Activated CD4-positive, alpha-beta T cell treated with anti-CD3 and anti-CD28 coated beads, Interleukin-2, amount 50 U/mL, for 24 hours (primary cell): Measurements from ENCODE around the gene TFR2.
A peak's percentile ranks its signal among the peaks of the same experiment; 100 is the strongest.
"Not testable (repeated sequence)": the region's sequence is repeated elsewhere in the genome, so short reads cannot be mapped to it uniquely, and the experiment has no call there.

Experiments used
- DNase-seq, 2 donors: peaks; one replicate each; pipeline ENCODE4 v3.0.0-alpha.2; 2020; ENCODE audit warnings: low read depth in 1 of 2, low spot score in 1 of 2

TFR2 gene

DNA sequence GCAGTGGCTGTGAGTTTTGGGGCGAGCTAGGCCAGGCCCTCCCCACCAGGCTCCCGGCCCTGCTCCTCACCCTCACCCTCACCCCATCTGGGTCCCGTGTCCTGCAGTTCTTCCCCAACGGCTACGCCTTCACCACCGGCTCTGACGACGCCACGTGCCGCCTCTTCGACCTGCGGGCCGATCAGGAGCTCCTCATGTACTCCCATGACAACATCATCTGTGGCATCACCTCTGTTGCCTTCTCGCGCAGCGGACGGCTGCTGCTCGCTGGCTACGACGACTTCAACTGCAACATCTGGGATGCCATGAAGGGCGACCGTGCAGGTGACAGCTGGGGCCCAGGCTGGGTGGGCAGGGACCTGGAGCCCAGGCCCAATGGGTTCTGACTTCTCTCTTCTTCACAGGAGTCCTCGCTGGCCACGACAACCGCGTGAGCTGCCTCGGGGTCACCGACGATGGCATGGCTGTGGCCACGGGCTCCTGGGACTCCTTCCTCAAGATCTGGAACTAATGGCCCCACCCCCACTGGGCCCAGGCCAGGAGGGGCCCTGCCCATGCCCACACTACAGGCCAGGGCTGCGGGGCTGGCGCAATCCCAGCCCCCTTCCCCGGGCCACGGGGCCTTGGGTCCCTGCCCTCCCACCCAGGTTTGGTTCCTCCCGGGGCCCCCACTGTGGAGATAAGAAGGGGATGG lies 37.1 kb upstream of the TFR2 start:
- no peak for DNase-seq

DNA sequence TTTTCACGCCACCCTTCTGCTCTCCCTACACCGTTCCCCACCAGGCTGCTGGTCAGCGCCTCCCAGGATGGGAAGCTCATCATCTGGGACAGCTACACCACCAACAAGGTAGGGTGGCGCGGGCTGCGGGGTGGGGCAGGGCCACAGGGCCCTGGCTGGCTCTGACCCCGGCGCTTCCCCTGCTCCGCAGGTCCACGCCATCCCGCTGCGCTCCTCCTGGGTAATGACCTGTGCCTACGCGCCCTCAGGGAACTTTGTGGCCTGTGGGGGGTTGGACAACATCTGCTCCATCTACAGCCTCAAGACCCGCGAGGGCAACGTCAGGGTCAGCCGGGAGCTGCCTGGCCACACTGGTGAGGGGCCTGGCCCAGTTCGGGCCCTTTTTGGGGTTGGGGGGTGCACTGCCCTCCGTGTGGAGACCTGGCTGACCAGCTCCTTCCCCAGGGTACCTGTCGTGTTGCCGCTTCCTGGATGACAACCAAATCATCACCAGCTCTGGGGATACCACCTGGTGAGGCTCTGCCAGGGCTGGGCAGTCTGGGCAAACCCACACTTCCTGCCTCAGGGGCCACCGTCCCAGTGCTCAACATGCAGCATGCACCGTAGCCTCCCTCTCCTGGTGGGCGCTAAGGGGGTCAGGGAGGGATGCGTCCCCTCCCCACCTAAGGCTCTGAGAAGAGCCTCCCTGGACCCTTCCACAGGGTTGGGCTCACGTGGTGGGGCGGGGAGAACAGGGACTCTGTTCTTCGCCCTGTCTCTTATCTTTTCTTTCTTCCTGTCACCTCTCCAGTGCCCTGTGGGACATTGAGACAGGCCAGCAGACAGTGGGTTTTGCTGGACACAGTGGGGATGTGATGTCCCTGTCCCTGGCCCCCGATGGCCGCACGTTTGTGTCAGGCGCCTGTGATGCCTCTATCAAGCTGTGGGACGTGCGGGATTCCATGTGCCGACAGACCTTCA lies 36.2 kb upstream of the TFR2 start:
- no peak for DNase-seq

DNA sequence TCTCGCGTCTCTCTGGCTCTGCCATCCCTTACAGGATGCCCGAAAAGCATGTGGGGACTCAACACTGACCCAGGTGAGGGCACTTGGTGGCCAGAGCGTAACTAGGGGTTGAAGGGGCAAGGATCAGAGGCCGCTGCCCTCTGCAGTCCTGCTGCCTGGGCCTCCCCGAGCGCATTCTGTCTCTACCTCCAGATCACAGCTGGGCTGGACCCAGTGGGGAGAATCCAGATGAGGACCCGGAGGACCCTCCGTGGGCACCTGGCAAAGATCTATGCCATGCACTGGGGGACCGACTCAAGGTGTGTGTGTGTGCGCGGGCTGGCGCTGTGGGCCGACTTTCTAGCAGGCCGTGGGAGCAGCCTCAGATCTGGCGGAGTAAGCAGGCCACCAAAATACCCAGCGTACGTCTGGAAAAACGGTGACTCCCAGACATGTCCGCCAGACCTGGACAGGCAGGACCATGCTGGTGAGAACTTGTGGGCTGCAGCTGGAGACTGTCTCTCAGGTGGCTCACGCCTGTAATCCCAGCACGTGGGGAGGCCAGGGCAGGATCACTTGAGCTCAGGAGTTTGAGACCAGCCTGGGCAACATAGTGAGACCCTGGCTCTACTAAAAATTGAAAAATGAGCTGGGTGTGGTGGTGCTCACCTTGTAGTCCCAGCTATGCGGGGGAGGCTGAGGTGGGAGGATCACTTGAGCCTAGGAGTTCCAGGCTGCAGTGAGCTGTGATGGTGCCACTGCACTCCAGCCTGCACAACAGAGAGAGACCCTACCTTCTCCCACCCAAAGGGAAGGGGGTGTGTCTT lies 35.4 kb upstream of the TFR2 start:
- no peak for DNase-seq

DNA sequence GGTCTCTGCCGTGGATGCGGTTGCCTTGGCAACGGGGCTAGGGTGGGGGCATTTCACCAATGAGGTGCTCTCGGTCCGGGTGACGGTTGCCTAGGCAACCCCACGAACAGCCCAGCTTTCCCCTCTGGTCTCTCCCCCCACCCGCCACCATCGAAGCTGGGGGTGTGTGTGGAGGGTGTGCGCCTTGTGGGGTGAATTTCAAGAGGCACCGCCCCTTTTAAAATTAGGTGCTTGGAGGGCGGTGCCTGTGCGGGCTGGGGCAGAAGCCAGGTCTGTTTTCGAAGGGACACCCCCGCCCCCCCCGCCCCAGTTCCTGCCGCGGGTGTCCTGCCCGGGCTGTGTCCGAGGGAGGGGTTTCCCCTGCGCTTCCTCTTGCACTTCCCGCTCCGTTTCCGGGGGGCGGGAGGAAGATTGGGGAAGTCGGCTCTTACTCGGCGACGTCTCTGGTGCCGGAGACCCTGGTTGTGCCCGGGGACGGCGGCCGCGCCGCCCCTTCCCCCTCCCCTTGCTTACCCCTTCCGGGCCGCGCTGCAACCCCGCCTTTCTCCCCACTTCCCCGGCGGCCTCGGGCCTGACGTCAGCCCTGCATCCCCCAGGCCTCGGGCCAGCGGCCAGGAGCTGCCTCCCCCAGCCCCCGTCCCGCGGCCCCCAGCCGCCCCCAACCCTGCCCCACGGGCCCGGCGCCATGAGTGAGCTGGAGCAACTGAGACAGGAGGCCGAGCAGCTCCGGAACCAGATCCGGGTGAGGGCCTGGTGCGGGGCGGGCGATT lies 34.4 kb upstream of the TFR2 start:
- peak; percentile 46 to 69 for DNase-seq

DNA sequence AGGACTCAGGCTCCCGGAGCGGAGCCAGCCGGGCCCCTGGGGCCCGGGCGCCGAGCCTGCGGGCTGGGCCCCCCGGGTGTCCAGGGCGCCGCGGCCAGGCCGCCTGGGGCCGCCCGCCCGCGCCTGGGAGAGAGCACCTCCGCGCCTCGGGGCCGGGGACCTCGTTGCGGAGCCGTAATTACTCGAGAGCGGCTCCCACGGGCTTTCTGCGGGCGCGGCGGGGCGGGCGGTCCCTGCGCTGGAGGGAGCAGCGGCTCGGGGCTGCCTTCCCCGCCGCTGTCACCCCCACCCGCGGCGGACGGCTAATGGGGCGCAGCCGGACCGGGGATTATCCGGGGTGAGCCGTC lies 33.7 kb upstream of the TFR2 start:
- DNase-seq = no peak

DNA sequence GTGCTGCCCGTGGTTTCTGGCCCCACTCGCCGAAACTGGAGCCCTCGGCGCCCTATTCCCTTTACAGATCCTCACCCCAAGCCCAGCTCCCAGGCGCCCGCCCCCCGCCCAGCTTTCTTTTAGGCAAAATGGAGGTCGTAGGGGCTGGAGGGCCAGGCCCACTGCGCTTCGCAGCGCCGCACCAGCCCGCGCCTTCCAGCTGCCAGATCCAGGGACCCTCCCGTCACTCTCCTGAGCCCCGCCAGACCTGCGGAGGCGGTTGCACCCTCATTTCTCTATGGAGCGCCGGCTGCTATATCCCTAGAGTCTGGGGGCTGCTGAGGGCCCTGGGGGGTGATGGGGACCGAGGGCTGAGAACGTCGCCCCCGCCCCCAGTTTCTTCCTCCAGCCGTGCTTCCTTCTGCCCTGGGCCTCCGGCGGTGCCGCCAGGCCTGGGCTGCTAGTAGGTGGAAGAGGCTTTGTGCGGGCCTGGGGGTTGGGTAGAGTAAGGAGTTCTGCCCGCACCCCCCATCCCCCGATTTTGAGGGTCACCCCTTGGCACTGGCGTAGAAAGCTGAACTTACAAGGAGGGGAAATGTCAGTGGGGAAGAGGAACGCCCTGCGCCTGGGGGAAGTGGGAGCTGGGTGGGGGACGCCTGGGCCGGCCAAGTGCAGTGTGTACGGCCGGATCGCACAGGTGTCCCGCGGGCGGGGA lies 33.2 kb upstream of the TFR2 start:
- DNase-seq = no peak

DNA sequence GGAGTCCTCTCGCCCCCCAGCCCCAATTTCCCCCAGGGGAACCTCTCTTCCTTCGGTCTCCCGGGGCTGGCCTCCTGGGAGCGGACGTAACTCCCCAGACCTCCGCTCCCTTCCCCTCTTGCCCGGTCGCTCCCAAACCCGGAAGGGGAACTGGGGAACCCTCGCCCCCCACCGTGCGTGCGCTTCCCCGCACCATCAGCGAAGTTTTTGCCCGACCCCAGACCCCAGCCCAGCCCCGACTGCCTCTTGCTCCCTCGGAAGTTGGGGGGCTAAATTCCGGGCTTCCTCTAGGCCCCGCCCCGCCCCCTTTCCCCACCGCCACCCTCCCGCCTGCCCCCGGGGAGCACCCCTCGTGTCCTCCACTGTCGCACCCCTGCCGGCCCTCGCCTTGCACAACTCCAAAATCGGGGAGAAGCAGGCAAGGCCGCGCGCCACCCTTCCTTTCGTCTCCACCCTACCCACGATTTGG lies 32.6 kb upstream of the TFR2 start:
- DNase-seq = no peak

DNA sequence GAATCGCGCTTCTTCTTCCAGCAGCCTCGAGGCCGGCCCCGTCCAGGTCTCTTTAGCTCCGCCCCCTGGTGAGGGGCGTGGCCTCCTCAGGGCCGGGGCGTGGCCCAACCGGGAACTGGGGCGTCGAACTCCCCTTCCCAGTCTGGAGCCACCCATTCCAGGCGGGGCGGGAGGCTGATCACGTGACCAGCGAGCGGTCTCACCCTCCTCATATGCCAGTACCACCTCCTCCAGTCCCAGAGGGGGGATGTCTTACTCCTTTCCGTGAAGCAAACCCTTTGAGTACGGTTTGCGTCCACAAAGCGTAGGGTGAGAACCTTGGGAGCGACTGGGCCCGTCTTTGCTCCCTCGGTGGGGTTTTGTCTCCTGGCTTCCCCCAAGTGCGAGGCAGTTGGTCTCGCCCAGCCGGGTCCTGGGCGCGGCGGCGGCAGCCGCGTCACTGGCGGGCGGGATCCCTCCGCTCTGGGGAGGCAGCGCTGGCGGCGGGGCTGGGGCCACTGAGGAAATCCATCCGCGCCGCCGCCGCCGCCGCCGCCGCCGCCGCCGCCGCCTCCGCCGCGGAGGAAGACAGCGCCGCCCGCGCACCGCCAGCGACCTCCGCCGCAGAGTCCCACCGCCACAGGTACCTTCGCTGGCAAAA lies 32.1 kb upstream of the TFR2 start, which contains the start of gene GNB2:
Gene GNB2 (plus strand): TSS at position 439 of the 640 bp plus-strand sequence. CDS start 2,526 bp downstream, outside the sequence.
- DNase-seq = peak; percentile 98 to 99

DNA sequence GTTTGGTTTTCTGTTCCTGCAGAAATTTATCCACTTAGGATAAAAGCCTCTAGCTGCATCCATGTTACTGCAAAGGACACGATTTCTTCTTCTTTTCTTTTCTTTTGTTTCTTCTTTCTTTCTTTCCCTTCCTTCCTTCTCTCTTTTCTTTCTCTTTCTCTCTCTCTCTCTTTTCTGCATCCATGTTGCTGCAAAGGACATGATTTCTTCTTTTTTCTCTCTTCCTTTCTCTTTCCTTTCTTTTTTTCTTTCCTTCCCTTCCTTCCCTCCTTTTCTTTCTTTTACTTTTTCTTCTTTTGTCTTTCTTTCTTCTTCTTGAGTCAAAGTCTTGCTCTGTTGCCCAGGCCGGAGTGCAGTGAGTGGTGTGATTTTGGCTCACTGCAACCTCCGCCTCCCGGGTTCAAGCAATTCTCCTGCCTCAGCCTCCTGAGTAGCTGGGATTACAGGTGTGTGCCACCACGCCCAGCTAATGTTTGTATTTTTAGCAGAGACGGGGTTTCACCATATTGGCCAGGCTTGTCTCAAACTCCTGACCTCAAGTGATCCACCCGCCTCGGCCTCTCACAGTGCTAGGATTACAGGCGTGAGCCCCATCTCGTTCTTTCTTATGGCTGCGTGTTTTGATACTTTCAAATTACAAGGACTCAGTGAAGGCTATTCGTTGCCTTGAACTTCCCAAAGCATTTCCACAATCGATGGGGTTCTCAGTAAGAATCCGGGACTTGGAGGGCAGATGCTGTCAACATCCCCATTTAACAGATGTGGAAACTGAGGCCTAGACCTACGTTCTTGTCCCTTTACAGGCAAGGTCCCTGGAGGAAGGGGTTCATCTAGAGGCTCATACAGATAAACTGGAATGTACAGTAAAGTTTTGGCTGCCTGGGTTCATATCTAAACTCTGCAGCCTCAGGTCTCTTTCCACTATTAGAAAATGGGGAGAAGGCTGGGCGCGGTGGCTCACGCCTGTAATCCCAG lies 30.3 kb upstream of the TFR2 start:
- no peak for DNase-seq

DNA sequence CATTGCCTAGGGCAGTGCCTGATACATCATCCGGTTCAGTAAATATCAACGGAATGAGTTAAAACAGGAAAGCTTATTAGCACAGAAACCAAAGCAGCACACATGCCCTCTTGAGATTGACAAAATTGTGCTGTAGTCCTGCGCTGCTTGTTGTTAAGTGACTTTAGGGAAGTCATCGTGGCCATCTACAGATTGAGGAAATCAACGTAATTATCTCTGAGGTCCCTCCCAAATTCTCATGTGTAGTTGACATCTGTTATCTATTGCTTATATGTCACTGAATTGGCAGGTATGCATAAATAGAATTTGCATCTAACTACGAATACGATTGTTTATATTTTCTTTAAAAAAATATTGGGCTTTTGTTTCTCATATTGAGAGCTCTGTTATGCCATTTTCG lies 28.7 kb upstream of the TFR2 start:
- no peak for DNase-seq

DNA sequence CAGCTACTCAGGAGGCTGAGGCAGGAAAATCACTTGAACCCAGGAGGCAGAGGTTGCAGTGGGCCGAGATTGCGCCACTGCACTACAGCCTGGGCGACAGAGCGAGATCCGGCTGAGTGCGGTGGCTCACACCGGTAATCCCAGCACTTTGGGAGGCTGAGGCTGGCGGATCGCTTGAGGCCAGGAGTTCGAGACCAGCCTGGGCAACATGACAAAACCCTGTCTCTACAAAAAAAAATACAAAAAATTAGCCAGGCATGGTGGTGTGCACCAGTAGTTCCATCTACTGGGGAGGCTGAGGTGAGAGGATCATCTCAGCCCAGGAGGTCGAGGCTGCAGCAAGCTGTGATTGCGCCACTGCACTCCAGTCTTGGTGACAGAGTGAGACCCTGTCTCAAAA lies 27.8 kb upstream of the TFR2 start:
- not testable (repeated sequence) for DNase-seq

DNA sequence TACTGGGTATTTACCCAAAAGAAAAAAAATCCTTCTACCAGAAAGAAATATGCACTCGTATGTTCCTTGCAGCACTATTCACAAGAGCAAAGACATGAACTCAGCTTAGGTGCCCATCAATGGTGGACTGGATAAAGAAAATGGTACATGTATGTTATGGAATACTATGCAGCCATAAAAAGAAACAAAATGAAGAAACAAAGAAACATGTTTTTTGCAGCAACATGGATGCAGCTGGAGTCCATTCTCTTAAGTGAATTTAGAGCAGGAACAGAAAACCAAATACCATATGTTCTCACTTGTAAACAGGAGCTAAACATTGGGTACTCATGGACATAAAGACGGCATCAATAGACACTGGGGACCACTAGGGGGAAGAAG lies 26.7 kb upstream of the TFR2 start:
- DNase-seq = no peak

DNA sequence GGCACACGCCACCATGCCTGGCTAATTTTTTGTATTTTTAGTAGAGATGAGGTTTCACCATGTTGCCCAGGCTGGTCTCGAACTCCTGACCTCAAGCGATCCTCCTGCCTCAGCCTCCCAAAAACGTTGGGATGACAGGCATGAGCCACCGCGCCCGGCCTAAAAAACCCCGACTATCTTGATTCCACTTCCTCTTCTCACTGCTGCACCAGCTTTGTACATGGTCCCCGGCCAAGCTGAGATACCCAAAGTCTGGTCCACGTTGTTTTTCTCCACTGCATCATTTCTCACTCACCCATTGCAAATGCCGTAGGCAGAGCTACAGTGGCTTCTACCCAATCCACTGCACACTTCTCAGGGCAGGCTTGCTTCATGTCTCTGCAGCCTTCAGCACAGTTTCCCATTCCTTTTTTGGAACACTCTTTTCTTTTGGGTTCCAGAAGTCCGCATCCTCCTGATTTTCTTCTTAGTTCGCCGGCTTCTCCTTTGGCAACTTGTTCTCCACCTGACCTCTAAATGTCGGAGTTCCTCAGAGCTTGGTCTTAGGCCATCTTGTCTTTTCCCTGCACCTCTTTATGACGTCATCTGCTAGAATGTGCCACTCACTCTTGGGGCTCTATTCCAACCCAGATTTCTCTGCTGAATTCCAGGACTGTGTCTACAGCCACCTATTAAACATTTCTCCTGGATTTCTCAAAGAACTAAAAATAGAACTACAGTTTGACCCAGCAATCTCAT lies 26.1 kb upstream of the TFR2 start:
- no peak for DNase-seq

DNA sequence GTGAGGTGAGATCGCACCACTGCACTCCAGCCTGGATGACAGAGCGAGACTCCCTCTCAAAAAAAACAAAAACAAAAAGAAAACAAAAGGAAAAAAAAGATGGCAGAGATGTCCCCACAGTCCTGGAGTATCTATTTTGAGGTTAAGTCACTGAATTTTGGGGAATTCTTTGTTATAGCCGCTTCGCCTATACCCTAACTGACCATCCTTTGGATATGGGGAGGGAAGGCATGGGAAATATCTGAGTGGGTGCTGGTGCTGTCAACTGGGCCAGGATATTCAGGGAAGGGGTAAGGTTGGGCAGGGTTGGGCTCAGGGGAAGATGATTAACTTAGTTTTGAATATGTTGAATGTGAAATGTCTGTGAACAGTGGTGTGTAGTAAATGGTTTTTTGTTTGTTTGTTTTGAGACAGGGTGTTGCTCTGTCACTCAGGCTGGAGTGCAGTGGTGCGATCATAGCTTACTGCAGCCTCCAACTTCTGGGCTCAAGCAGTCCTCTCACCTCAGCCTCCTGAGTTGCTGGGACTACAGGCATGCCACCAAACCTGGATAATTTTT lies 23.9 kb upstream of the TFR2 start:
- no peak for DNase-seq

DNA sequence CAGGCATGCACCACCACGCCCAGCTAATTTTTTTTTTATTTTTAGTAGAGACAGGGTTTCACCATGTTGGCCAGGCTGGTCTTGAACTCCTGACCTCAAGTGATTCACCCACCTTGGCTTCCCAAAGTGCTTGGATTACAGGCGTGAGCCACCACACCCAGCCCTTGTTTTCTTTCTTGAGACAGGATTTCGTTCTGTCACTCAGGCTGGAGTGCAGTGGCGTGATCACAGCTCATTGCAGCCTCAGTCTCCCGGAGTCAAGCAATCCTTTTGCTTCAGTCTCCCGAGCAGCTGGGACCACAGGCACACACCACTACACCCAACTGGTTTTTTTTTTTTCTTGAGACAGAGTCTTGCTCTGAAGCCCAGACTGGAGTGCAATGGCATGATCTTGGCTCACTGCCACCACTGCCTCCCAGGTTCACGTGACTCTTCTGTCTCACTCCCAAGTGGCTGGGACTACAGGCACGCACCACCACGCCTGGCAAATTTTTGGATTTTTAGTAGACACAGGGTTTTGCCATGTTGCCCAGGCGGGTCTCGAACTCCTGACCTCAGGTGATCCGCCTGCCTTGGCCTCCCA lies 20.9 kb upstream of the TFR2 start:
- not testable (repeated sequence) for DNase-seq

DNA sequence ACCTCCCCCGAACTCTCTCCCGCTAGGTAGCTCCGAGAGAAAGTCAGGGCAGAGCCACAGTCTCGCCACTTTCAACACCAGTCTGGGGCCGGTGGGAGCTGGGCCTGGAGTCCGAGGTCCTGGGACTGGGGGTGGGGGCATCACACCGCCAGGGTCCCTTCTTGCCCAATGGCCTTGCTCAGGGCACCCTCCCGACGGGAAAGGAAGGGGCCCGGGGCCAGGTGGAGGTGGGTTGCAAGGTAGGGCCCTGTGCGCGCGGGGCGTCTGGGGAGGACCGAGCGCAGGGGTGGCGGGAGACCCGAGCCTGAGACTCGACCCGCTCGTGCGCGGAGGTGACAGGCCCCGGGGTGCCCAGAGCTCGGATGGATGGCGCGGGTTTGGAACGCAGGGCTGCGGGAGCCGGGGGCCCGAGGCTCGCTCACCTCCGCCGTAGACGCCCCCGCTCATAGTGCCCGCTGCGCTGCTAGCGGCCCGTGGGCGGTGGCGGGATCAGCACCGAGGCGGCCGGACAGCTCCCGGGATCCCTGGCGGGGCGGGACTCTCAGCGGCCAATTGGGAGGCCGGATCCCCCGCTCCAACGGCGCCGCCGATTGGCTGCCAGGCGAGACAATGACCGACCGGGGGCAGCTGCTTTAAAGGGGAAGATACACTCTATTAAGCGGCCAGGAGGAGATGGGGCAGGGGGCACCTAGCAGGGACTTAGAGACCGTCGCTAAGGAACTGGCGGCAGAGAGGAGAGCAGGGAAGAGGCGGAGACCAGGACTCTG lies 14.7 kb upstream of the TFR2 start, which contains the start of gene ACTL6B:
Gene ACTL6B (minus strand): TSS at position 541 of the 767 bp plus-strand sequence. CDS start 94 bp downstream, at position 447.
- DNase-seq = no peak
